Liver (tissue), 9 donors: Measurements from ENCODE around the gene GAS7. TPM values are rescaled to one million over a fixed set of nuclear protein-coding genes. Genes with fewer than 3 reads are reported as not detected.

ENCODE experiments used
- DNase-seq: peaks from one replicate; pipeline ENCODE4 v3.0.0-alpha.2; 2017; ENCODE audit warnings: low spot score
- H3K27ac ChIP-seq, 2 donors: one replicate each; pipeline ENCODE4 v1.7.0; 2013; ENCODE audit warnings: inconsistent platforms in 2 of 2, low read length in 2 of 2, control low read depth in 1 of 2, low read depth in 1 of 2, mild to moderate bottlenecking in 1 of 2
- H3K27me3 ChIP-seq, 4 donors: one replicate each; pipeline versions ENCODE4 v1.6.1 to v1.7.0; 2013; ENCODE audit warnings: low read length in 3 of 4, inconsistent platforms in 1 of 4, mild to moderate bottlenecking in 1 of 4, moderate library complexity in 1 of 4; ENCODE audit not compliant: control insufficient read depth in 4 of 4, insufficient read depth in 4 of 4
- H3K36me3 ChIP-seq, 4 donors: one replicate each; pipeline versions ENCODE4 v1.6.1 to v1.7.0; 2013; ENCODE audit warnings: low read length in 3 of 4, mild to moderate bottlenecking in 3 of 4, low read depth in 1 of 4, moderate library complexity in 1 of 4; ENCODE audit not compliant: control insufficient read depth in 4 of 4, insufficient read depth in 3 of 4
- H3K4me1 ChIP-seq, 4 donors: one replicate each; pipeline versions ENCODE4 v1.6.1 to v1.7.0; 2013; ENCODE audit warnings: low read length in 3 of 4, mild to moderate bottlenecking in 3 of 4, moderate library complexity in 1 of 4; ENCODE audit not compliant: control insufficient read depth in 4 of 4, insufficient read depth in 4 of 4
- H3K4me3 ChIP-seq, 3 donors: one replicate each; pipeline versions ENCODE4 v1.6.1 to v1.7.0; 2013; ENCODE audit warnings: low read length in 3 of 3, control low read depth in 1 of 3, low read depth in 1 of 3, mild to moderate bottlenecking in 1 of 3
- H3K9ac ChIP-seq, 2 donors: one replicate each; pipeline ENCODE4 v1.7.0; 2013; ENCODE audit warnings: low read length in 2 of 2, mild to moderate bottlenecking in 2 of 2, moderate library complexity in 2 of 2, control low read depth in 1 of 2, low read depth in 1 of 2
- H3K9me3 ChIP-seq, 4 donors: one replicate each; pipeline versions ENCODE4 v1.6.1 to v1.7.0; 2013; ENCODE audit warnings: low read length in 3 of 4; ENCODE audit not compliant: control insufficient read depth in 4 of 4
- CTCF ChIP-seq: fragments of 150-350 bp; IDR thresholded peaks from 2 replicates; pipeline ENCODE4 v1.5.1; 2017; ENCODE audit warnings: improper control_type of control experiment, low read depth, low read length; ENCODE audit not compliant: missing input control
- EGR1 ChIP-seq, 2 donors: IDR thresholded peaks; 2 replicates each; pipeline ENCODE4 v1.6.1; 2016 to 2018; ENCODE audit warnings: antibody characterized with exemption in 2 of 2, low read depth in 2 of 2
- FOXA1 ChIP-seq: IDR thresholded peaks from 2 replicates; pipeline ENCODE4 v1.6.1; 2016; ENCODE audit warnings: antibody characterized with exemption
- FOXA2 ChIP-seq: IDR thresholded peaks from 2 replicates; pipeline ENCODE4 v1.6.1; 2016; ENCODE audit warnings: antibody characterized with exemption
- GABPA ChIP-seq, 2 donors: IDR thresholded peaks in 1 of 2; conservative IDR thresholded peaks in 1 of 2; 2 replicates each; pipeline ENCODE4 v1.6.1; 2016; ENCODE audit warnings: antibody characterized with exemption in 2 of 2, mild to moderate bottlenecking in 1 of 2, moderate library complexity in 1 of 2
- HNF4A ChIP-seq, 2 donors: conservative IDR thresholded peaks; 2 replicates each; pipeline ENCODE4 v1.6.1; 2016; ENCODE audit warnings: antibody characterized with exemption in 2 of 2, mild to moderate bottlenecking in 2 of 2
- JUND ChIP-seq, 2 donors: IDR thresholded peaks; 2 replicates each; pipeline ENCODE4 v1.6.1; 2016; ENCODE audit warnings: antibody characterized with exemption in 2 of 2
- NR2F2 ChIP-seq: IDR thresholded peaks from 2 replicates; pipeline ENCODE4 v1.6.1; 2016; ENCODE audit warnings: antibody characterized with exemption
- RAD21 ChIP-seq, 2 donors: IDR thresholded peaks; 2 replicates each; pipeline ENCODE4 v1.6.1; 2016; ENCODE audit warnings: antibody characterized with exemption in 2 of 2, mild to moderate bottlenecking in 2 of 2
- RXRA ChIP-seq, 2 donors: IDR thresholded peaks; 2 replicates each; pipeline ENCODE4 v1.6.1; 2017 to 2018; ENCODE audit warnings: antibody characterized with exemption in 2 of 2, mild to moderate bottlenecking in 1 of 2
- SP1 ChIP-seq: IDR thresholded peaks from 2 replicates; pipeline ENCODE4 v1.6.1; 2018; ENCODE audit warnings: antibody characterized with exemption, mild to moderate bottlenecking
- YY1 ChIP-seq: IDR thresholded peaks from 2 replicates; pipeline ENCODE4 v1.6.1; 2016; ENCODE audit warnings: antibody characterized with exemption, mild to moderate bottlenecking
- WGBS: extraction: QIAGEN DNeasy Blood & Tissue Kit; methylation state at CpG from one replicate; pipeline ENCODE4 v1.1.7; 2013; 5-methylcytosine and 5-hydroxymethylcytosine counted together
- polyA plus RNA-seq, 2 donors: library from polyadenylated mRNA; stranded (reverse) in 1 of 2; unstranded in 1 of 2; fragments of 200-250 nt in 1 of 2; fragments of >200 nt in 1 of 2; fragmentation: Nextera tagmentation in 1 of 2; extraction: Ambion mirVana in 1 of 2; gene quantifications; one replicate each; pipeline versions ENCODE4 v1.2.1 to v1.2.3, GENCODE V29; 2013 to 2015
- total RNA-seq, 2 donors: library from RNA; depleted of rRNA; stranded (reverse); fragments of >200 nt; gene quantifications; one replicate each; pipeline ENCODE4 v1.2.3, GENCODE V29; 2014
- TF ChIP-seq, protein P1 (sequence below): IDR thresholded peaks from 2 replicates; pipeline ENCODE4 v1.6.1; 2016; ENCODE audit warnings: antibody characterized with exemption
- TF ChIP-seq, protein P2 (sequence below): IDR thresholded peaks from 2 replicates; pipeline ENCODE4 v1.6.1; 2016; ENCODE audit warnings: antibody characterized with exemption
- TF ChIP-seq, protein P3 (sequence below): IDR thresholded peaks from 2 replicates; pipeline ENCODE4 v1.6.1; 2016; ENCODE audit warnings: antibody characterized with exemption
- donor health status: healthy.
- donor health status: healthy.
- donor health status: healthy.
- donor health status: healthy.
- donor health status: healthy.

GAS7 gene
- total and polyA plus RNA-seq, 4 donors = 0.79 to 6.1 (median 2.5) TPM

- TF ChIP-seq RAD21 (IDR thresholded peaks at IDR 0.05) (no peak), GABPA (IDR thresholded peaks at IDR 0.05 in 1 of 2, conservative IDR thresholded peaks at IDR 0.05 in 1 of 2) (no peak), CTCF (no peak), FOXA2 (no peak), FOXA1 (no peak), NR2F2 (no peak), JUND (IDR thresholded peaks at IDR 0.05) (no peak), EGR1 (IDR thresholded peaks at IDR 0.05; ENCODE audit: low read depth in 2 of 2) (no peak)
Measured at GRCh38 chr17:9976283-9977179, 221.9 kb downstream of the GAS7 start (continued).

DNA sequence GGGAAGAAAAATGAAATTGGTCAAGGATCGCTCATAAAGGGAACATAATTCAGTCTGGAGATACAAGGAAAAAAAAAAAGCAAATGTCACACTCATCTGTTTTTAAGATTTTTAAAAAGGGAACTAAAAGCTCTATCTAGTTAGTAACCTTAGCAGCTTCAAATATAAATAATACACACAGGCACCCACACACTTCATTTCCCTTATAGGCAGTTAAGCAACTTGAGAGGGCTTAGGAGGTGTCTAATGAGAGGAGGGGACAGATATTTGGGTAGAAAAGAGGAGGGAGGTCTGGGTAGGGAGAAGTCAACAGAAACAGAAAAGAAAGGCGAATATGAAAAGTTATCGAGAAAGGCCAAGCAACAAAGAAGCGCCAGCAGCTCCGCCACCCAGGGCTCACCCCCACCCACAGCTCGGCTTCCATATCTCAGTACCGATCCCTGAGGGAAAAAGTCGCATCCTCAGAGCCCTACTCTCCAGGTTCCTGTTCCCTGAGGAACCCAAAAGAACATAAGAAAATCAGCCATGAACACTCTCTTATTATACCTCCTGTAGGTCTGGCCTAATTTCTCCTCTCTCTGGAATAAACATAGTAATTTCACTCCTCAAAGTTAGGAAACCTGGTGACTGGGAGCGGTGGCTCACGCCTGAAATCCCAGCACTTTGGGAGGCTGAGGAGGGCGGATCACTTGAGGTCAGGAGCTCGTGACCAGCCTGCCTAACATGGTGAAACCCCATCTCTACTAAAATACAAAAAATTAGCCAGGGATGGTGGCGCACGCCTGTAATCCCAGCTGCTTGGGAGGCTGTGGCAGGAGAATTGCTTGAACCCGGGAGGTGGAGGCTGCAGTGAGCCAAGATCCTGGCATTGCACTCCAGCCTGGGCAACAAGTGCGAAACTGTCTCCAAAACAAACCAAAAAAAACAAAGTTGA lies 223.7 kb downstream of the GAS7 start:
- Histone ChIP-seq H3K27me3 (no peaks in the 10 kb centered on the region), H3K9ac (no peak overlapping the region), H3K36me3 (no peaks in the 10 kb centered on the region), H3K4me3 (no peak overlapping the region), H3K4me1 (no peaks in the 10 kb centered on the region), H3K9me3 (no peaks in the 10 kb centered on the region), H3K27ac (no peak overlapping the region)
- WGBS = 83% methylated on average over 16 of the region's 16 CpGs
- TF ChIP-seq RAD21 (IDR thresholded peaks at IDR 0.05) = no peak
- TF ChIP-seq EGR1 (IDR thresholded peaks at IDR 0.05; ENCODE audit: low read depth in 2 of 2) = no peak
- TF ChIP-seq FOXA1 = no peak
- TF ChIP-seq SP1 = no peak
- no peak for TF ChIP-seq NR2F2
- no peak for TF ChIP-seq HNF4A (conservative IDR thresholded peaks at IDR 0.05)
- no peak for TF ChIP-seq CTCF
- no peak for DNase-seq

DNA sequence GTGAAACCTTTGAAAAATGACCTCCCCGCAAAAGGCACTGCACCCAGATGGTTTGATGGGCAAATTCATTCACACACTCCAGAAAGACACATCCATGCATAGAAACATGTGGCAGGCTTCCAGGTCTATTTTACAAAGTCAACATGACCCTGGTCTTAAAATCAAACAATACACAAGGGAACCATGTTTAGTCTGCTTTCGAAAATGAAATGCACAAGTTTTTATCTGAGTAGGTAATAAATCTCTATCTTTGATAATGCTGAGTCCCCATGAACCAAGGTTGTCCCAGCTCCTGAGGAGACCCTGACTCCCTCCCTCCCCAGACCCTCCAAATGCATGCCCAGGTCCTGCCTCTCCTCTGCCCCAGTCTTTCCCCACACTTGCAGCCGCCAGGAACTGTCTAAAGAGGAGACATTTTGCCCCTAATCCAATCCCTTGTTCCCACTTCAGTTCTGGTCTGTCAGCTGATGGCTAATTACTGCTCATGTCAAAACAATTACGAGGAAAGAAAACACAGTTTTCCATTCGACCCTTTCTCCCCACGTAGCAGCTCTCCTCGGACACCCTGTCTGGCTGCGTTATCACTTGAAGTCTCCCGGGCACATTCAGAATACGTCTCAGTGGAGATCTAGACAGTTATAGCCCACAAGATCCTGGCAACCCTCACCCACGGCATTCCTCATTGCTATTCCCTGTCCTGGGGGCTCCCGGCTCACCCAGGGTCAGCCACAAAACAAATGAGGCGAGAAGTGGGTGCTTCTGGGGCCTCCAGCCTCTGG lies 224.5 kb downstream of the GAS7 start:
- H3K9me3 ChIP-seq = no peaks in the 10 kb centered on the region
- H3K4me1 ChIP-seq = no peaks in the 10 kb centered on the region
- H3K36me3 ChIP-seq = no peaks in the 10 kb centered on the region
- WGBS = 60% methylated on average over 13 of the region's 13 CpGs
- no peak overlapping the region for H3K9ac ChIP-seq
- no peak overlapping the region for H3K4me3 ChIP-seq
- H3K27ac ChIP-seq = no peak overlapping the region
- TF ChIP-seq, protein P1, sequence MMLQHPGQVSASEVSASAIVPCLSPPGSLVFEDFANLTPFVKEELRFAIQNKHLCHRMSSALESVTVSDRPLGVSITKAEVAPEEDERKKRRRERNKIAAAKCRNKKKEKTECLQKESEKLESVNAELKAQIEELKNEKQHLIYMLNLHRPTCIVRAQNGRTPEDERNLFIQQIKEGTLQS = no peak
- TF ChIP-seq, protein P2, sequence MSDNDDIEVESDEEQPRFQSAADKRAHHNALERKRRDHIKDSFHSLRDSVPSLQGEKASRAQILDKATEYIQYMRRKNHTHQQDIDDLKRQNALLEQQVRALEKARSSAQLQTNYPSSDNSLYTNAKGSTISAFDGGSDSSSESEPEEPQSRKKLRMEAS = no peak
- no peak for TF ChIP-seq SP1
- TF ChIP-seq FOXA1 = no peak
- TF ChIP-seq, protein P3, sequence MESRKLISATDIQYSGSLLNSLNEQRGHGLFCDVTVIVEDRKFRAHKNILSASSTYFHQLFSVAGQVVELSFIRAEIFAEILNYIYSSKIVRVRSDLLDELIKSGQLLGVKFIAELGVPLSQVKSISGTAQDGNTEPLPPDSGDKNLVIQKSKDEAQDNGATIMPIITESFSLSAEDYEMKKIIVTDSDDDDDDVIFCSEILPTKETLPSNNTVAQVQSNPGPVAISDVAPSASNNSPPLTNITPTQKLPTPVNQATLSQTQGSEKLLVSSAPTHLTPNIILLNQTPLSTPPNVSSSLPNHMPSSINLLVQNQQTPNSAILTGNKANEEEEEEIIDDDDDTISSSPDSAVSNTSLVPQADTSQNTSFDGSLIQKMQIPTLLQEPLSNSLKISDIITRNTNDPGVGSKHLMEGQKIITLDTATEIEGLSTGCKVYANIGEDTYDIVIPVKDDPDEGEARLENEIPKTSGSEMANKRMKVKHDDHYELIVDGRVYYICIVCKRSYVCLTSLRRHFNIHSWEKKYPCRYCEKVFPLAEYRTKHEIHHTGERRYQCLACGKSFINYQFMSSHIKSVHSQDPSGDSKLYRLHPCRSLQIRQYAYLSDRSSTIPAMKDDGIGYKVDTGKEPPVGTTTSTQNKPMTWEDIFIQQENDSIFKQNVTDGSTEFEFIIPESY = no peak
- TF ChIP-seq YY1 = no peak
- no peak for TF ChIP-seq HNF4A (conservative IDR thresholded peaks at IDR 0.05)
- no peak for TF ChIP-seq RAD21 (IDR thresholded peaks at IDR 0.05)
- TF ChIP-seq RXRA (IDR thresholded peaks at IDR 0.05) = no peak
- no peak for TF ChIP-seq GABPA (IDR thresholded peaks at IDR 0.05 in 1 of 2, conservative IDR thresholded peaks at IDR 0.05 in 1 of 2)
- no peak for TF ChIP-seq FOXA2
- TF ChIP-seq CTCF = no peak
- TF ChIP-seq NR2F2 = no peak
- DNase-seq = no peak
- no peaks in the 10 kb centered on the region for H3K27me3 ChIP-seq
